Islet precursor cell (in vitro differentiated cells): ENCODE data around the gene OBSCN.

ENCODE experiments used
- DNase-seq: peaks from one replicate; pipeline ENCODE4 v3.0.0-alpha.2; 2018

Gene OBSCN

GRCh38 chr1:228333739-228334115, 125.9 kb downstream of the OBSCN start:
- peak; percentile 35 for DNase-seq

DNA sequence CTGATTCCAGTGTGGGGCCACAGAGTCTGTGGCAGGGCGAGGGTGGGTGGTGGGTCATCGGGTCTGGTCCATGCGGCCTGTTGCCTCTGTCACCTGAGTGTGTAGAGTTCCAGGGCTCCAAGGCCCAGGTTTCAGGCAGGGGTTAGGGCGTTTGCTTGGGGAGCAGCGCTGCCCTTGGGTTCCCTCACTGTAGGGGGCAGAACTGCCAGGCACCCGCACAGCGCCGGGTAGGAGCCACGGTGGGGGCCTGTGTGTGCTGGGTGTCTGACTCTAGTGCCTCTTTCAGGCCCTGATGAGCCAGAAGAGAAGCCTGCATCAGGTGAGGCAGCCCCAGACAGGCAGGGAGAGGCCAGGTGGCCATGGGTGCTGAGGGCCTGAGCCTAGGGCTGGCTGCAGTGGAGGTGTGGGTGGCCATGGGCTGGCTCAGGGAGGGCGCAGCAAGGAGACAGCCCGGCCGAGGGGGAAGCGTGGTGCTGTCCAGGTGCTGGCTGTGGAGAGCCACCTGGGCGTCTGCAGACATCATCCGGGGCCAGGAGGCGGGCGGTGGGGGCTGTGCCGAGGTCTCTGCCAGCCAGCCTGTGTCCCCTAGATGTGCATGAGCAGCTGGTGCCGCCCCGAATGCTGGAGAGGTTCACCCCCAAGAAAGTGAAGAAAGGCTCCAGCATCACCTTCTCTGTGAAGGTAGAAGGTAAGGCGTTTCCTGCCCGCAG, 126.5 kb downstream of the OBSCN start:
- DNase-seq: peak; percentile 53

GRCh38 chr1:228334954-228335353, 127.1 kb downstream of the OBSCN start:
- peak; percentile 40 for DNase-seq

- DNase-seq: peak; percentile 41
These were observed 127.8 kb downstream of the OBSCN start for GRCh38 chr1:228335406-228336307.

GRCh38 chr1:228336308-228337030, 128.6 kb downstream of the OBSCN start:
- DNase-seq: peak; percentile 56

DNA sequence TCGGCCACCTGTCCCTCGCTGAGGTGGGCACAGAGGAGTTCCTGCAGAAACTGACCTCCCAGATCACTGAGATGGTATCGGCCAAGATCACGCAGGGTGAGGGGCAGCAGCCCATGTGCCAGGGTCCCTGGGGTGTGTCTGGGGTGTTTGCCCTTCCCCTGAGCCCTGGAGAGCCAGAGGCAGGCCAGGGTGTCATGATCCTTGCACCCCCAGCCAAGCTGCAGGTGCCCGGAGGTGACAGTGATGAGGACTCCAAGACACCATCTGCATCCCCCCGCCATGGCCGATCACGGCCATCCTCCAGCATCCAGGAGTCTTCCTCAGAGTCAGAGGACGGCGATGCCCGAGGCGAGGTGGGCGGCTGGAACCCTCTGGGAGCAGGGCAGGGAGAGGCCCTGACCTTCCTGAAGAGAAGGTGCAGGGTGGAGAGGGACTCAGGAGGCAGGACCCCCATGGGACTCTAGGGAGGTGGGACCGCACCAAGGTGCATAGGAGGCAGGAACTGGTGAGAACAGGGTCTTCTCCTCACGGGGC, 129.3 kb downstream of the OBSCN start:
- DNase-seq: peak; percentile 43

DNA sequence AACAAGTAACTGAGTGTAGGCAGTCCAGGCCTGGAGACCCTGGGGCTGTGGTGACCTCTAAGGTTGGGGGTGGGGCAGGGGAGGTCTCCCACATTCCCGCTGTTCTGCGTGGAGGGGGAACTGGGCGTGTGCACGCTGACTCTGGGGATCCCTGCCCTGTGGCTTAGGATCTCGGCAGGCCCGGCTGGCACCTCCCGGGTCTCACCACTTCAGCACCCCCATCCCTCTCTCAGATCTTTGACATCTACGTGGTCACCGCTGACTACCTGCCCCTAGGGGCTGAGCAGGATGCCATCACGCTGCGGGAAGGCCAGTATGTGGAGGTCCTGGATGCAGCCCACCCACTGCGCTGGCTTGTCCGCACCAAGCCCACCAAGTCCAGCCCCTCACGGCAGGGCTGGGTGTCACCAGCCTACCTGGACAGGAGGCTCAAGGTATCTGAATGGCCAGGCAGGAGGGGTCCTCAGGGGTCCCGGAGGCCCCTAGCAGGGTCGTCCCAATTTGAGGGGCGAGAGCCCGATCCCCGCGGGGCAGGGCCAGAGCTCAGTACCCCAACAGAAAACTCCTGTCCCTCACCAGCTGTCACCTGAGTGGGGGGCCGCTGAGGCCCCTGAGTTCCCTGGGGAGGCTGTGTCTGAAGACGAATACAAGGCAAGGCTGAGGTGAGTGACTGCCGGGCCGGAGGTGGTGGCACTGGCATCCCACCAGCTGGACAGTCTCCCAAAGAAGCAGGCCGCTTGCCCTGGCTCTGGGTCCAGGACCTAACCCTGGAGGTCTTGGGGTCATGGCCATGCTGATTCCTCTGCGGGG, 130.1 kb downstream of the OBSCN start:
- DNase-seq: peak; percentile 32

DNA sequence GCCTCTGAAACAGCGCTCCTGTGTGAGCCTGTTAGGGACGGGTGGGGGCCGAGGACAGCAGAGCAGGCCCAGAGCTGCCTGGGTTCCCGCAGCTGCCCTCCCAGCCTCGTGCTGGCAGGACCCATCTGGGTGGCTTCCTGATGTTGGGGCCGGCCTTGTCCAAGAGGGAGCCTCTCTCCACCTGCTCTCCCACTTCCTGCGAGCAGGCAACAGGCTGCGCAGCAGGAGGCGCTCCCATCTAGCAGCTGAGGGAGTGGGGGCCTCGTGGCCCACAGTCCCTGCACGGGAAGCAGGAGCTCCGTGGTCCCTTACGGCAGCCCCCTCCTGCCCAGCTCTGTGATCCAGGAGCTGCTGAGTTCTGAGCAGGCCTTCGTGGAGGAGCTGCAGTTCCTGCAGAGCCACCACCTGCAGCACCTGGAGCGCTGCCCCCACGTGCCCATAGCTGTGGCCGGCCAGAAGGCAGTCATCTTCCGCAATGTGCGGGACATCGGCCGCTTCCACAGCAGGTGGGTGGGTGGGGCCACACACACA, 130.7 kb downstream of the OBSCN start:
- peak; percentile 37 for DNase-seq

GRCh38 chr1:228339059-228339704, 131.3 kb downstream of the OBSCN start:
- DNase-seq: peak; percentile 38

DNA sequence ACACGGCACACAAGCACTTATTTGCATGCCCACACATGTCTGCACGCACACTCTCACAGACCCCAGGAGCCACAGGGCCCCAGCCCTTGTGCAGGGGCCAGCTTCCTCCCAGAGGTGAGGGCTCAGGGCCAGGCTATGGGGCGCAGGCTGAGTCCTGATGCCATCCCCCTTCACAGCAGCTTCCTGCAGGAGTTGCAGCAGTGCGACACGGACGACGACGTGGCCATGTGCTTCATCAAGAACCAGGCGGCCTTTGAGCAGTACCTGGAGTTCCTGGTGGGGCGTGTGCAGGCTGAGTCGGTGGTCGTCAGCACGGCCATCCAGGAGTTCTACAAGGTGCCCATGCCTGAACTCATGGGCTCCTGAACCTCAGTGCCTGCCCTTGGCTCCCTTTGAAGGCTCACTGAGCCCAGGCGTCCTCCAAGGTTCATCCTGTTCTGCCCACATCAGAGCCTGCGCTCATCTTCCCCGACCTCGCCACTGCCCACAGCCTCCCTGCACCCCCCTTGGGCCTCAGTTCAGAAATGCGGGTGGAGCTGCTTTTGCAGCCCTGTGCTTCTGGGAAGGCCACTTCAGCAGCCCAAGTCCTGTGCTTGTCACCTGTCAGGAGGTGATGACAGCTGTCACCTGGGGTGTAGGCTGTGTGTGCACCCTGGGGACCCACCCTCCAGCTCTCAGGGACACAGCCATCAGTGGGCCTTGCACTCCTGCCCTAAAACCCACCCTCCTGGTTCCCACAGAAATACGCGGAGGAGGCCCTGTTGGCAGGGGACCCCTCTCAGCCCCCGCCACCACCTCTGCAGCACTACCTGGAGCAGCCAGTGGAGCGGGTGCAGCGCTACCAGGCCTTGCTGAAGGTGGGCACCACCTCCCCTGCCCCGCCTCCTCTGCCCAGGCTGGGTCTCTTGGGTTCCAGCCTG, 132.2 kb downstream of the OBSCN start:
- peak; percentile 41 for DNase-seq

DNA sequence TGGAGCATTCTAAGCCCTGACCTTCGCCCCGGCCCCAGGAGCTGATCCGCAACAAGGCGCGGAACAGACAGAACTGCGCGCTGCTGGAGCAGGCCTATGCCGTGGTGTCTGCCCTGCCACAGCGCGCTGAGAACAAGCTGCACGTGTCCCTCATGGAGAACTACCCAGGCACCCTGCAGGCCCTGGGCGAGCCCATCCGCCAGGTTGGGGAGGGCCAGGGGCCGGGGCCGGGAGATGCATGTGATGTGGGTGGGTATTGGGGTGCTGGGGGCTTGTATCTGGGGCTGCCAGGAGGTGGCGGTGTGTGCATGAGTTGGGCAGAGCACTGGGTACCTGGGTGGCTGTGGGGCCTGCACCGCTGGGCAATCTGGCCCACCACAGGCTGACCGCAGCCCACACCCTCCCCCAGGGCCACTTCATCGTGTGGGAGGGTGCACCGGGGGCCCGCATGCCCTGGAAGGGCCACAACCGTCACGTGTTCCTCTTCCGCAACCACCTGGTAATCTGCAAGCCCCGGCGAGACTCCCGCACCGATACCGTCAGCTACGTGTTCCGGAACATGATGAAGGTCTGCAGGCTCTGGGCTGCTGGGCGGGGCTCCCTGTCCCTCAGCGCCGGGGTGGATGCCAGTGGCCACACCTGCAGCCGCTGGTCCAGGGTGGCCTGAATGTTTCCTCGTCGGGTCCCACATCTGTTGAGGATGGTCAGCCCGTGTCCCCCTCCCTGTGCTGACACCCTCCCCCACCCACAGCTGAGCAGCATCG, 133.0 kb downstream of the OBSCN start:
- DNase-seq: peak; percentile 48

GRCh38 chr1:228341450-228341813, 133.6 kb downstream of the OBSCN start:
- DNase-seq: peak; percentile 37

DNA sequence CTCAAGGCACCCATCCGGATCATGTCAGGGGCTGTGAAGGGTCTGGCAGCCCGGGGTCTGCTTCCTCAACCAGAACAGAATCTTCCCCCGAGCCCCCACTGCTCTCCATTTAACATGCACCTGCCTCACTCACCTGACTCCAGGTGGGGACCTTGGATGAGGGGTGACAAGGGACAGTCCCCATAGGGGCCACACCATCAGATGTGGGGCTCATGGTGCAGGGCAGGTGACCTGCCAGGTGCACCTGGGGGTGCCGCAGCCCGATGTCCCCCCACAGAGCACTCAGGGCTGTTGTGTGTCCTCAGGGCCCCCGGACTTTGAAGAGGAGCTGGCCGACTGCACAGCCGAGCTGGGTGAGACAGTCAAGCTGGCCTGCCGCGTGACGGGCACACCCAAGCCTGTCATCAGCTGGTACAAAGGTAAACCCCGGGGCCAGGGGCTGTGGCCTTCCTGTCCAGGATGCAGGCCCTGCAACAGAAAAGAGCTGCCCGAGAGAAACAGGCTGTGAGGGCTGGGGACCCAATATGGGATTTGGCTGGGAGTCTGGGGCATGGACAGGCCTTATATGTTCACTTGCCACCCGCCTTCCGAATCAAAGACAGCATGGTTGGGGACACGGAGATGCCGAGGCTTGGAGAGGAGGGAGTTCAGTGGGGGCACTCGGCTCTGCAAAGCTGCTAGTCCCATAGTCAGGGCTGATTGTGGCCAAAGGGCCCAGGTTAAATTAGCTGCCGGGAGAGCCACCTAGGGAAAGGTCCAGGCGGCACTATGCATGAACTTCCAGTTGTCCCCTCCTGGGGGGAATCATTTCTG, 134.2 kb downstream of the OBSCN start:
- DNase-seq: peak; percentile 40

- peak; percentile 43 for DNase-seq
These were observed 134.9 kb downstream of the OBSCN start for GRCh38 chr1:228342627-228343190.

DNA sequence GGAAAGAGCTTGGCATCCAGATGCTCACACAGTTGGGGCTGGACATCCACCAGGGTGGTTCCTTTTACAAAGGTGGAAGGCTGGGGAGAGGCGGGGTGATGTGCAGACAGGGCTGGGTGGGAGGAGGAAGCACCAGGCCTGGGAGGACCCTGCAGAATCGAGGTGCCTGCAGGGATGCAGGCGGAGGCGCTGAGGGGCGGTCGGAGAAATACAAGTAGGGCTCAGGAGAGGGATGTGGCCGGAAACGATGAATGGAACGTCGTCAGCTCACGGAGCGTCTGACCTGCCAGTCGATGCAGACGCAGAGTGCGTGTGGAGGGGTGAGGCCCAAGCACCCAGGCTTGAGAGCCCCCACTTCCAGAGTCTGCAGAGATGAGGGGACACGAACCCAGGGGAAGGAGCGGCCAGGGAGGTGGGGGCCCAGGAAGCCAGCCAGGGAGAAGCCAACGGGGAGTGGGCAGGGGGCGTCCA, 135.4 kb downstream of the OBSCN start:
- peak; percentile 41 for DNase-seq

- peak; percentile 48 for DNase-seq
These were observed 136.8 kb downstream of the OBSCN start for GRCh38 chr1:228344631-228345072.

DNA sequence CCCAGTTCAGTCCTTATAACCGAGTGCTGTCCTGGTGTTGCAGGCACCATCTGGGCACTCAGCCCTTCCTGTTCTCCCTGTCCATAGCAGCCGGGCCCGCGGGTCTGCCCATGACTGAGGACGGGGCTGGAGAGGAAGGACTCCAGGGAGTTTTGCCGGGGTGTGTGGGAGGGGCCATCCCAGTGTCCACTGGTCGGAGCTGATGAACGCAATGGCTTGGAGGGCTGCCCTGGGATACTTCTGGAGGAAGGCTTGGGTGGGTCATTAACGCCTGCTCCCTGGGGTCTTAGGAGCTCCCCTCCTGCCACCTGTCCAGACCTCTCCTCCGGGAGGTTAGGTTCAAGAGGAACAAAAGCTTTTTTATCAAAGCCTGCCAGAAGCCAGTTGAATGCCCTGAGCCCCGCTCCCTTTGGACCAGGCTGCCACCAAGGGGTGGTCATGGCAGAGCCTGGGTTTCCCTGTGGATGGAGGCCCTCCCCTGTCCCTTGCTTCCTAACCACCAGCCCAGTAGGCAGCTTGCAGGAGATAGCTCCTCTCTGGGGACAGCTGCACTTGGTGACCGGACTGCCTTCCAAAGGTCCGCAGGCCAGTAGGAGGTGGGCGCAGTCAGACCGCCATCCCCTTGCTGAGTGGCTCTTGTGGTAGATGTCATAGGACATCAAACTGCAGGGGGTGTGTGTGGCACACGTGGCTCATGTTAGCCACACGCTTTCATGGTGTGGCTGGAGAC, 137.5 kb downstream of the OBSCN start:
- DNase-seq: peak; percentile 45
